Putamen (tissue), 1 donor: Measurements from ENCODE around the gene RPLP1.
A peak's percentile ranks its signal among the peaks of the same experiment; 100 is the strongest.

Source experiments
- DNase-seq: peaks from one replicate; pipeline ENCODE4 v3.0.0-alpha.2; 2016; ENCODE audit warnings: low spot score

RPLP1 gene

DNA sequence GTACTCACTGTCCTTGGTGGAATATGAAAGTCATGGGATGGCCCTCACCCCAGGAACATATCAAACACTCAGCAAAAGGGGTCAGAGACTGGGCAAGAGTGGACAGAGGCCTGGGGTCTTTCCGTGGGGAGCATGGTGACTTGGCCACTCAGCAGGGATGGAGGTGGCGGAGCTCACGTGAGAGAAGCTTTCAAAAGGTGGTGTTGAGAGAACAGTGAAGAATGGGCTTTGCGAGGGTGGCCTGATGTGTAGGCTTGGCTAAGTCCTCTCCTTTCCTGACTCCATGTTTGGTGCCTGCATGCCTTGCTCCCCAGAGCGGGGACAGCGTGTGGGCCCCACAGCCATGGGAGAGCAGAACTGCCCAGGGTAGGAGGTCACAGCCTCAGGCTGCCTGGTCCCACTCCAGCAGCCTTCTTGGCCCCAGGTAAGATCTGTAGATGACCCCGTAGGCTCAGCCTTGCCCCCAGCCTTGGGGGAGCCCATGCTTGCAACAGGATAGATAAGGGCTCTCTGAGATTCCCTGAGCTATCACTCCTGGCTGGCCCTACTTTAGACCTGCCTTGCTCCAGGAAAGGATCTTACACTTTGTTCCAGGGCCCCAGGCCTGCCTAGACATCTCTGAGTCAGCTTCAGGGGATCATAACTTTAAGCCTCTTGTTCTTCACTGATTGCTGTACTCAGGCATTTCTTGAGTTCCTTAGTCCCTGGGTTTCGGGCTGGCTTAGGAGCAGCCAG lies 17.0 kb downstream of the RPLP1 start:
- DNase-seq: no peak

DNA sequence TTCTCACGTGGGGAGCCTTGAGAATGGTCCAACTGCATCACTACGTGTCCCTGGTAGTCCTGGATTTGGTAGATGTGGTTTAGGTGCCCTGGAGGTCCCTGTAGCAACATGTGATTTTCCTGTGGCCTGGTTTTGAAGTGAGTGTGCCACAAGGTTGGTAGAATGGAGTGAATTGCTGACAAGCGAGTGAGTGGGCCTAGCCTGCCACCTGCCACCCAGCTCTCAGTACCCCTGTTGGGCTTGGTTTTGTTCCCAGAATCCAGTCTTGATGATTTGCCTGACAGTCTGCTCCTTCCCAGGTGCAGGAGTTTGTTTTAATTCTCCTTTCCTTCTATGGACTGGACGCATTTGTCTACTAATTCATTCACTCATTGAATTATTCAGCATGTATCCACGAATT lies 19.4 kb downstream of the RPLP1 start:
- no peak for DNase-seq

DNA sequence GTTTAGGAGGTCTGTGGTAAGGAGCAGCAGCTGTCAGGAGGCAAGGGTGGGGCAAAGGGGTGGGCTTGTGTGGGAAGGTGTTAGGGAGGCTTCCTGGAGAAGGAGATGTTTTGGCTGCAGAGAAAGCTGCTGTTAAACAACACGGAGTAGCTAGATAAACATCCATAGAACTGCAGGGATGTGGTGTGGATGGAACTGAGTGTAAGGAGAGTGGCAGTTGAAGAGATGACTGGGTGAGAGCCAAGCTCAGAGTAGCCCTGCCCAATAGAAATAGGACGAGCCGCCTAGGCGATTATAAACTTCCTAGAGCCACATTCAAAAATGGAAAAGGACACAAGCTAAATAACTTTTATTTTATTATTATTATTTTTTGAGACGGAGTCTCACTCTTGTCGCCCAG lies 19.9 kb downstream of the RPLP1 start:
- no peak for DNase-seq

DNA sequence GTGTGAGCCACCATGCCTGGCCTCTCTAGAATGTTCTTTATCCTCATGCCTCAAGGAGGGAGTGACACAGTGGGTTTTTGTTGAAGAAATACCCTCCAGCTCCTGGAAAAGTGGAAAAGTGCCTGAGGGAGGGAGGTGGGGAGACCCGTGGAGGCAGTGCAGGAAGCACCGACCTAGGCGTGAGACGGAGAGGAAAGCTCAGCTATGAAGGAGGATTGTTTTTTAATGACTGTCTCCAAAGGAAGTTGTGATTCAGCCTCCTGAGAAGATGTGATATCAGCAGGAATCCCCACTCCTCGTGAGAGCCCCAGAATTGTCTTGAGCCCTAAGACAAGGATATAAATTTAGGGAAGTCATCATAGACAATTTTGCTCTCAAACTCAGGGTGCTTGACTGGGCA lies 21.7 kb downstream of the RPLP1 start:
- DNase-seq: no peak

DNA sequence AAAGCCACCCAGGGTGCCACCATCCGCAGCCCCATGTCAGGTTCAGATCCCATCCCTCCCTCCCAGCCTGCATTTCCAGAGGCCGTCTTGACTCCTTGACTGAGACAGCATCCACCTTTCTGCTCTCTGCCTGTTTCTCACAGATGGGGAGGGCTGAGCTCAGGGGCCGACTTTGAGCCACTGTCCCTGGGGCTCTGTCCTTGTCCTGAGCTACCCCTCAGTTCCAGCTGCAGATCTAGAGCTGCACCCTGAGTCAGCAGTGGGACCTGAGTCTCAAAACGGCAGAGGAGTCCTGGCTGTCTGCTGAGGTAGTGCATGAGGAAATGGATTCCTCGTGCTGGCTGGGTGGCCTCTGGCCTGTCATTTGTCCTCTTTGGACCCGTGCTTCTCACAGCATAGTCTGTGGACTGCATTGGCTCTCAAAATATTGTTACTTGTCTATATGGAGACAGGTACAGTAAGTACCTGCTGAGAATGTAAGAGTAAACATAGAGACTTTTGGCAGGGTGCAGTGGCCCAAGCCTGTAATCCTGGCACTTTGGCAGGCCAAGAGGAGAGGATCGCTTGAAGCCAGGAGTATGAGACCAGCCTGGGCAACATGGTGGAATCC lies 22.3 kb downstream of the RPLP1 start:
- DNase-seq: no peak

DNA sequence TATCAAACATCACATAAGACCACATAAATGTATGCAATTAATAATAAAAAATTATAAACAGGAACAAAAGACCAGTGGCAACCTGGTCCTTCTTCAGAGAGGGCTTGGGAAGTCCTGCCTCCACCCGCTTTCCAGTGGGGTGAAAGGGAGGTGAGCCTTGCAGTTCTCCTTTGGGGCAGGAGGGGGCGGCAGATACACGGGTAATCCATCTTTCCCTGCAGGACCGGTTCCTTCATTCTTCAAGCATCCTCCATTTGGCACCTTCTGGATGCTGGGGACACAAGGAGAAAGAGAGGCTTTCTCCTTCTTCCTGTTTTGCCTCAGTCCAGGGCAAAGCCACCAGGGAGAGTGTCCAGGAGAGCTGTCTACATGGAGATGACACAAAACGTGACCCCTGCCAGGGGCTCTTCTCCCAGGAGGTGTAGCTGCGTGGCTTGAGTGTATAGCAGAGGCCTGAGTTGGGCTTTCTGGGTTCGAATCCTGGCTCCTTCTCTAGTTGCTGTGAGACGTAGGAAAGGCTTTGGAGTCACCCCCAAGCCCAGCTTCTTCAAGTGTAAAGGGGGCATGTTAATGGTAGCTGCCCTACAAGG lies 23.2 kb downstream of the RPLP1 start:
- peak; percentile 59 for DNase-seq

DNA sequence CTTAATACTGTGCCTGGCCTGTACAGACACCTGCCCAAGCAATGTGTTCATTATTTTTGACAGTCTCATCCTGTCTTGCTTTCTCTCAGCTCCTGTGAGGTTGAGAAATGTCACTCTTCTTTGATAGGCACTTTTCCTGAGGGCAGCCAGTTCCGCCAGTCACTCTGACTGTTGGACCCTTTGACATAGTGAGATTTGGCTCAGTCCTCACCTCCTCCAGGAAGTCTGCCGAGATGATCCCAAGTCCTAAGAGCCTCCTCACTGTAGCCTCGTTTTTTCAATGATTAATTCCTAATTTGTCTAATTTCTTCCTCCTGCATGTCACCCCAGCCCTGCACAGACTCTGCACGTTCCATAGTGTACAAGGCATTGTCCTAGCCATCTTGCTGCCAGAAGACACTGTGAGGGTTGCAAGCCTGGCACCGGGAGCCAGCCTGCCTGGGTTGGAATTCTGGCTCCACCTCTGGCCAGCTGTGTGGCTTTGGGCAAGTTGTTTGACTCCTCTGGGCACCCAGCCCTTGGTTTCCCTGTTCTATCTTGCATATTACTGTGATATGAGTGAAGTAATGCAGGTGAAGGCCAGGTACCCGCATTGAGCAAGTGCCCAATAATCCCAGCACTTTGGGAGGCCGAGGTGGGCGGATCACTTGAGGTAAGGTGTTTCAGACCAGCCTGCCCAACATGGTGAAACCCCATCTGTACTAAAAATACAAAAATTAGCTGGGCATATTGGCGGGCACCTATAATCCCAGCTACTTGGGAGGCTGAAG lies 24.3 kb downstream of the RPLP1 start:
- no peak for DNase-seq

DNA sequence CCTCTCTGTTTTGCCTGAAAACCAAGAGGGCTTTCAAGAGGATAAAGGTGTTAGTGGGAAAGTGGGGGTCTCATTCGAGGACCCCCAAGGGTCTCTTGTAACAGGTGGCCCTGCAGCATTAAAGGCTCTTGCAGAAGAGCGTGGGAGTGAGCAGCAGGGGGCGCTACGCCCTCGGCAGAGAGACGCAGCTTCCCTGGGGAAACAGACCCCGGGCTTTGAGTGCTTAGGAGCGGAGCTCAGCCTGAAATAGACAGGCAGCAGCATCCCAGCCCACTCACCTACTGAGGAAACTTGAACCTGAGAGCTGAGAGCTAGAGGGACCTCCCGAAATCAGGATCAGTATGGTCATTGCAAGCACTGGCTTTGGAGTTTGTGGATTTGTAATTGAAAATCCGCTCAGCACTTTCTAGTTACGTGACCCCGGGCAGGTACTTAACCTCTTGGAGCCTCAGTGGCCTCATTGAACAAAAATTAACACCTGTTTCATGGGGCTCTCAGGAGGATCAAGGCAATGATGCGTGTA lies 25.7 kb downstream of the RPLP1 start:
- DNase-seq: no peak

DNA sequence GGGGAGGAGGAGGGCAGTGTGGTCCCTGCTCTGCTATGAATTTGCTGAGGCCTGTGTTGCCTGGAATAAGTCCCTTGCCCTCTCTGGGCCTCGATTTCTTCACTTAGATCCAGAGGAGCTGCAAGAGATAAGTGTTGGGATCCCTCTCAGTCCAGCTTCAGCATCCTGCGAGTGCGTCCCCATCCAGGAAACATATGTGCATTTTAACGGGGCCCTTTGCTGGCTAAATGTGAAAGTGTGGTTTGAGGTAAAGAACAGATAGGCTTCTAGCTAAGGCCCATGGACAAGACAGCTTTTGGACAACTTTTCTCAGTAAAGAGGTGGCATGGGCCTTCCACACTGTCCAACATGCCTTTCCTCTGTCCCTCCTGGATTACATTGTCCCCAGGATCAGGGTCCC lies 26.5 kb downstream of the RPLP1 start:
- no peak for DNase-seq

DNA sequence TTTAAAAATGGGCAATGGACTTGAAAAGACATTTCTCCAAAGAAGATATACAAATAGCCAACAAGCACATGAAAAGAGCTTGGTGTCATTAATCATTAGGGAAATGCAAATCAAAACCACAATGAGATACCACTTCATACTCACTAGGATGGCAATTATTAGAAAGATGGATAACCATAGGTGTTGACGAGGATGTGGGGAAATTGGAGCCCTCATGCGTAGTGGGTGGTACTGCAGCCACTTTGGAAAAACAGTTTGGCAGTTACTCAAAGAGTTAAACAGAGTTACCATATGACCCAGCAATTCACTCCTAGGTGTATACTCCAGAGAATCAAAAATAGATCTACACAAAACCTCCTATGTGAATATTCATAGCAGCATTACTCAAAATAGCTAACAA lies 27.4 kb downstream of the RPLP1 start:
- DNase-seq: no peak

DNA sequence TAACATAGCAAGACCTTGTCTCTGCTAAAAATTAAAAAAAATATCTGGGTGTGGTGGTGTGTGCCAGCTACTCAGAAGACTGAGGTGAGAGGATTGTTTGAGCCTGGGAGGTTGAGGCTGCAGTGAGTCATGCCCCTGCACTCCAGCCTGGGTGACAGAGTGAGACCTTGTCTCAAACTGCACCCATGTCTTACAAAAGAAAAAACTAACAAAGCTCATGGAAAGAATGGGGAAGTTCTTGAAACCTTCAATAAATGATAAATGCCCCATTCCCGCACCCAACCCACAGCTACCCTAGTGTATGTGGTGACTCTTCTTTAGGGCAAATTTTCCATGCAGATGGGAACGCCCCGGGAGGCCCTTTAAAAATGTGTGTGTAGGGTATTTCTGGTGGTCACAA lies 28.3 kb downstream of the RPLP1 start:
- DNase-seq: no peak

DNA sequence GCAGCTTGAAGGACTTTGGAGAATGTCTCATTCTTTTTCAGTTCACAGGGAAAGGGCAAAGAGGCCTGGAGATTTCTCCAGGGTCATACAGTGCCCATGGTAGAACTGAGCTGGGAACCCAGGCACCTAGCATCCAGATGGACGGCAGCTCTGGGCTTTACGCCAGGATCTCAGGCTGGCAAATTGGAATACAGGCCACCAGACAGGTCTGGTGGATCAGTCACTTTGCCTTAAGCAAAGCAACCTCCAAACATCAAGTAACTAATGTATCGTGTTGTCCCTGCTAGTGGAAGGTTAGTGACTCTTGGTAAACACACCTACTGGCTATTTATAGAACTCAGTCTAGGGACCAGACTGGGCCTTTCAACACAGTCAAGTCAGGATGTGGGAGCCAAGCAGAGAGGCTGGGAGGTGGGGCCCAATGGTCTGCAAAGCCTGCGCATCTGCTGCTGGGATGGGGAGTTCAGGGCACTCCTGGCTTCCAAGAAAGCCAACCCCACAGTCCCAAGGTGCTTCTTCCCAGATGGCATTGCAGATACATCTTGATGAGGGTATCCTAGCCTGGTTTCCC lies 30.2 kb downstream of the RPLP1 start:
- no peak for DNase-seq

DNA sequence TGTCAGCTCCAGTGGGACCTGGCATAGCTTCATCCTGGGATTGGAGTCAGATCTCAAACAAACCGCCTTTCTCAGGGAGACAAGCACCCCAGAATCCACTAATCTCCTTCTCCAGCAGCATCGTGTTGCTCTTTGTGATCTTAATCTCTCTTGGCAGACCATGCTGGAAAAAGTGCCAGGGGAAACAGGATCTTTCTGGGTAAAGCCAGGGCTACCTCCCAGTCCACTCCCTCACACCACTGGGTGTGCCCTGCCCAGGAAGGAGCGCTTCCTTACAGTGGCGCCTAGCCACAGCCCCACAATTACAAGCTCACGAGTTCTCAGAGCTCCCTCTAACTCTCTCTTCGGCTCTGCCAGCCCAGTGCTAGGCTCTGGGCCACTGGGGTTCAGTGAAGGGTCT lies 32.2 kb downstream of the RPLP1 start:
- no peak for DNase-seq

DNA sequence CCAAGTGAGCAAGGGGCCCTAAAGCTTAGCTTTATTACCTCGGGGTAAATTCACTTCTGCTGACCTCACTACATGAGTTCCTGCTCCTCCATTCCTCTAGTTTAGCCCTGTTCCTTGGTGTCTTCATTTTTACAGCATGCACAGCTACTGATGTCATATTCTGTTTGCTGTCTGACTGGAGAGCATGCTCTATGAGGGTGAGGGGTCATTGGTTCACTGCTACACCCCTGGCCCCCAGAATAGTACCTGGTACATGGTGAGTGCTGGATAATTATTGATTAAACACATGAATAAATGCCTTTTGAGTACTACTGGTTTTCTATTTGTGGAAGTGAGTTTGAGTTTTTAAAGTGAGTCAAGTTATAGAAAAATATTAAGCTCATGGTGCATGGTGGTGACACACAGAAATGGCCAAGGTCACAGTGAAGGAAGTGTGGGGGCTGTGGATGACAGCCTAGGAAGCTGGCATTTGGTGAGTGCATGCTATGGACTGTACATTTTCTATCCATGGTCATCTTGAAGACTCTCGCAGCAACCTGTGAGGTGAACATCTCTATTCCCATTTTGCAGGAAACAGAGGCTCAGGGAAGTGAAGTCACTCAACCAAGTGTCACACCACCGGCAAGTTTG lies 34.0 kb downstream of the RPLP1 start:
- DNase-seq: no peak

DNA sequence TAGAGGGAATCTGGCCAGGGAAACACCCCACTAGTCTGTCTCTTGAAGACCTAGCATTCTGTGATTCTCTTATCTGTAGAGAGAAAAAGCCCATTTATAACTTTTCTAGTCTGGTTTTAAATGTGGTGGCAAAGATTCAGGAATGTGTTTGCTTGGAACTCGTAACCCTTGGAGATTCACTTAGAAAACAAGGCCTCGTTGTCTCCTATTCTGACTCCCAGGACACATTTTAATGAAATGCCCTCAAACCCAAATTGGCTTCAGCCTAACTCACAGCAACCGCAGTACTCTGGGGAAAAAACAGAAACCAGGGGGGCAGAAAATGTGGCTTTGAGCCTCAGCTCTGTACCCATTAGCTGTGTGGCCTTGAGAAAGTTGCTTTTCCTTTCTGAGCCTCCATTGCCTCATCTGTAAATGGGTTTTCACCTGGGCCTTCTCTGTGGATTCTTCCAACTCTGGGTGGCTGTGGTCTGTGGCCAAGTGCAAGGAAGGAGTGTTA lies 36.5 kb downstream of the RPLP1 start:
- peak; percentile 48 for DNase-seq

DNA sequence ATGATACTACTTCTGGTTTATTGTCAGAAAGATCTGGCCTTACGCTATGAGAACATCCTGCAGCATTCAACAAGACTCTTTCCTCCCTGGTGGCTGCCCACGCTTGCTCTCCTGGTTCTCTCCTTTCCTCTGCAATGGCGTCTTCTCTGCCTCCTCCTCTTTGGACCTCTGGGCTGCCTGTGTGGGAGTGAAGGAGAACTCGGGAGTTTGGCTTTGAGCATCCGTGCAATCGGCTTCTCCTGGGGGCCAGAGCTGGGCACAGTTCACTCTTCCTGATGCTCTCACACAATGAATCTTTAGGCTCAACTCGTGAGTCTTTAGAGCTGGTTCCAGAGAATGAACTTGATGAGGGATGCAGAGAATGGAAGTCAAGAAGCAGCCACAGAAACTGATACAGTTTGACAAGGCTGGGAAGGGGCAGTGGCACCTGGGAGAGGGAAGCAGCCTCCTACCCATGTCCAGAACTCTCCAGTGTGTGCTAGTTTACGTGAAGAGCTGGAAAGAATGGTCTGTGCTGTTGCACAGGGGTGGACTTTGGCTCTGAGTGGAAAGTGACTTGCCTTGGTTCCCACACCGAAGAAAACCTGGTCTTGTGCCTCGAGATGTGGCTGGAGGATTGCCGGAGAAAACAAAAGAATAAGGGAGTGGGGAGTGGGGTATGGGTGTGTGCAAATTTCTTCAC lies 37.9 kb downstream of the RPLP1 start:
- no peak for DNase-seq

DNA sequence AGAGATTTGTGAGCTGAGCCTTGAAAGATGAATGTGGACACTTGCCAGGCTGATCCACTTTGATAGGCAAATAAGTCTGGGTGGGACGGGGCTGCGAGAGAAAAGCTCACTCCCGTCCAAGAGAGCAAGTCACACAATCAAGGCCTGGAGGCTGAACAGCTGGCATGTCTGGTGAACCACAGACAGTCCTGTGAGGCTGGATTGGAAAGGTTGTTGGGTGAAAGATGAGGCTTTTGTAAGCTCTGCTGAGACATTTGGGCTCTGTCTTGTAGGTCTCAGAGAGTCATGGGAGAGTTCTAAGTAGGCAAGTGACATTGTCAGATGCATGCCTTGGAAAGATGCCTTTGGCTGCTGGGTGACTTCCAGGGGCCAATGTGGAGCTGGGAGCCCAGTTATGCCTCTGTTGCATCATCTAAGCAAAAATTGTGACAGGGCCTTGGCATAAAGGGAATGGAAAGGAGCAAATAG lies 38.5 kb downstream of the RPLP1 start:
- DNase-seq: no peak

DNA sequence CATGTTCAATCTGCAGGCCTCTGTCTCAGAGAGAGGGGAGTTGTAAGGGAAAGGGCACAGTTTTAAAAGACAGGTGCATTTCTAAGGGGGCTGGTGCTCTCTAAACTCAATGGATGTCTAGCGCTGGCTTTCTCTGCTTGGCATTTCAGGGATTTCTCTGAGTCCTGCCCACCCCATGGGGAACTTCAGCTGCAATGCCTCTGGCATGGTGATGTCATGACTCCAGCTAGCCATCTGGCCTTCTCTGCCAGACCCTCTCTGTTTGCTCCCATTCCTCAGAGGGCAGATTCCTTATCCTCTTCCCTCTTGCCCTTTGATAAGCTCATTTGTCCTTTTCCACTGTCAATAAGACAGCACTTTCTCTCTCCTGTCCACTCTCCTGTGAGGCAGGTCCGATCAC lies 40.8 kb downstream of the RPLP1 start:
- DNase-seq: no peak

DNA sequence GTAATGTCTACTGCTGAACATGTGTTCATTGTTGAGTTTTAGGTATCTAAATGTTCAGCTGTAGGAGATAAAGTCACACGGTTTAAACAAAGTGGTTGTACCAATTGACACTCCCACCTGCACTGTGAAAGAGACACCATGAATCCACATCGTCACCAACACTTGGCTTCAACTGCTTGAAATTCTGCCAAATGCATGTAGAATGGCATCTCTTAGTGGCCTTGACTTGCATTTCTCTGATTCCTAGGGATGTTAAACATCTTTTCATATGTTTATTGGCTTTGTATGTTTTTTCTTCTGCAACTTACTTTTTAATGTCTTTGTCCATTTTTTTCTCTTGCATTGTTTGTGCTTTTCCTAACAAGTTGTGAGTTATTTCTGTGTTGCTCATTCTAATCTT lies 43.4 kb downstream of the RPLP1 start:
- no peak for DNase-seq

DNA sequence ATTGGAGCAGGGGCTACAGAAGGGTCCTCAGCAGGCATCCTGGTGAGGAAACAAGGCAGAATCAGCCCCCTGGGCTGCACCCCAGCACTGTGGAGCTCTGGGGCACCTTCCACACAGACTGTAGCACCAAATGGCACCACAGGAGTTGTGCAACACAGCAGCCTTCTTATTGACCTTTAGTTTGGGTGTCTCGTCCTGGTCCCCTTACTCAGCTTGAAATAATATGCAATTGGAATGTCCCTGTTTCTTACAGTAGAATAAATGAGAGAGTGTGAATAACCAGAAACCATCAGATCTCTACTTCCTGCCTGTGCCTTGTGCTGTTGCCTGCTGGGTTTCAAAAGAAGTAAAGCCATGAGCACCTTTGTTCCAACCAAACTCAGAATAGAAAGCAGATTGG lies 44.5 kb downstream of the RPLP1 start:
- no peak for DNase-seq

DNA sequence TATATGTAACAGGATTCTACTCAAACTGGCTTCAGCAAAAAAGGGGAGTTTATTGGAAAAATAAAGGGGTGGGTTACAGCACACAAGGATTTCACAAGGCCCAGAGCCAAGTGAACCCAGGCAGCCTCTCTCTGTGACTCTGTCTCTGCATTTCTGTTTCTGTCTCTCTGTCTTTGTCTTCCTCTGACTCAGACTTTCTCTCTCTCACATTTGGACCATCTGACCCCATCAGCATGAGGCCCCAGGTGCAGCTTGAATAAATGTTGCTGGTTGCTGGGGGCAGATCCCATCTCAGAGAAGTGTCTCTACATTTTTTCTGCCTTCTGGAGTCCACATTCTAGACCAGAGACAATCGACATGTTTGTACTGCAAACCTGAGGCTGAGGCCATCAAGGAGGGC lies 45.0 kb downstream of the RPLP1 start:
- DNase-seq: no peak
